ENCODE results near the gene RHOT2. TPM values are rescaled to one million over a fixed set of nuclear protein-coding genes. Genes with fewer than 3 reads are reported as not detected.

Gene RHOT2
- total and polyA plus RNA-seq, 12 donors = 34.7 to 462 (median 89.2) TPM

- H3K36me3 ChIP-seq (replicated peaks in 1 of 2) = peaks cover 0 to 44% of the 10 kb centered on the region in 2 donors
These were observed 1.7 kb downstream of the RHOT2 start for GRCh38 chr16:669666-670065.

GRCh38 chr16:670485-671352 is 2.8 kb downstream of the RHOT2 start:
- Histone ChIP-seq H3K9me3 (replicated peaks in 1 of 3) (no peaks in the 10 kb centered on the region), H3K27me3 (no peaks in the 10 kb centered on the region), H3K36me3 (replicated peaks in 1 of 2) (peaks cover 0 to 44% of the 10 kb centered on the region in 2 donors), H3K4me1 (replicated peaks in 1 of 2) (peaks cover 23 to 31% of the 10 kb centered on the region in 2 donors), H3K4me3 (no peak overlapping the region), H3K27ac (no peak overlapping the region)
- TF ChIP-seq CTCF (IDR thresholded peaks at IDR 0.05) (no peak), POLR2A (IDR thresholded peaks at IDR 0.05) (no peak)
- intact Hi-C loops (cut with DNase I) = no loop called here
- DNase-seq = no peak
- WGBS, 4 donors = 86 to 91% (median 91%) methylated on average over 21 to 52 of the region's 52 CpGs

More at GRCh38 chr16:669666-670065, 1.7 kb downstream of the RHOT2 start:
- intact Hi-C loops (cut with DNase I) = loop anchor here in 1 of 2 donors (5.0 kb wide), 1 partner anchor 87 kb away; no protein-coding TSS in a partner anchor
- Histone ChIP-seq H3K27ac (no peak overlapping the region), H3K27me3 (no peaks in the 10 kb centered on the region), H3K9me3 (replicated peaks in 1 of 3) (no peaks in the 10 kb centered on the region), H3K4me1 (replicated peaks in 1 of 2) (peaks cover 15 to 24% of the 10 kb centered on the region in 2 donors), H3K4me3 (no peak overlapping the region)
- no peak for TF ChIP-seq CTCF (IDR thresholded peaks at IDR 0.05)
- TF ChIP-seq POLR2A (IDR thresholded peaks at IDR 0.05) = no peak
- 91 to 96% (median 96%) methylated on average over 8 to 13 of the region's 13 CpGs for WGBS, 4 donors
- no peak for DNase-seq

GRCh38 chr16:671353-672131 is 3.6 kb downstream of the RHOT2 start:
- Histone ChIP-seq H3K4me1 (replicated peaks in 1 of 2) (peaks cover 23 to 31% of the 10 kb centered on the region in 2 donors), H3K27me3 (no peaks in the 10 kb centered on the region), H3K9me3 (replicated peaks in 1 of 3) (no peaks in the 10 kb centered on the region), H3K4me3 (no peak overlapping the region), H3K36me3 (replicated peaks in 1 of 2) (peaks cover 0 to 44% of the 10 kb centered on the region in 2 donors), H3K27ac (no peak overlapping the region)
- WGBS, 4 donors = 85% methylated on average over 9 to 40 of the region's 40 CpGs; no CpG with 5 or more reads in 1 of the 4 donors
- no peak for DNase-seq
- TF ChIP-seq POLR2A (IDR thresholded peaks at IDR 0.05) = no peak
- no peak for TF ChIP-seq CTCF (IDR thresholded peaks at IDR 0.05)
- intact Hi-C loops (cut with DNase I) = no loop called here

- Histone ChIP-seq H3K27ac (no peak overlapping the region), H3K9me3 (replicated peaks in 1 of 3) (no peaks in the 10 kb centered on the region), H3K4me3 (no peak overlapping the region), H3K27me3 (no peaks in the 10 kb centered on the region), H3K36me3 (replicated peaks in 1 of 2) (peaks cover 0 to 44% of the 10 kb centered on the region in 2 donors), H3K4me1 (replicated peaks in 1 of 2) (peaks cover 23 to 28% of the 10 kb centered on the region in 2 donors)
- DNase-seq = no peak
- TF ChIP-seq POLR2A (IDR thresholded peaks at IDR 0.05) (no peak), CTCF (IDR thresholded peaks at IDR 0.05) (no peak)
- intact Hi-C loops (cut with DNase I) = no loop called here
- WGBS, 4 donors = 94 to 96% (median 96%) methylated on average over 8 to 19 of the region's 19 CpGs; no CpG with 5 or more reads in 1 of the 4 donors
These were observed 4.4 kb downstream of the RHOT2 start for GRCh38 chr16:672371-672770.

All from adrenal gland (tissue), 12 donors.